SK-N-SH (cell line): ENCODE data around the gene MACROD2. TPM values are rescaled to one million over a fixed set of nuclear protein-coding genes. Genes with fewer than 3 reads are reported as not detected.

ENCODE experiments used
- CTCF ChIA-PET: fragments of 300-600, 350-600 bp; formaldehyde crosslinking; extraction: SDS; loops from one replicate; lab custom pipeline; 2021; lab: Yijun Ruan, JAX
- POLR2A ChIA-PET: fragments of 350-600 bp; sonication (Branson Sonifier 250); formaldehyde crosslinking; extraction: SDS; loops from one replicate; lab custom pipeline; 2020; ENCODE audit warnings: antibody characterized with exemption, inconsistent platforms; lab: Yijun Ruan, JAX
- DNase-seq: peaks from one replicate; pipeline ENCODE4 v3.0.0; 2012
- H2AFZ ChIP-seq: fragments of 200-600 bp; sonication (generic); 2 replicates; pipeline ENCODE4 v1.8.1; 2016; ENCODE audit warnings: antibody characterized with exemption, mild to moderate bottlenecking, low read depth
- H3F3A ChIP-seq: fragments of 200-600 bp; sonication (generic); replicated peaks from 2 replicates; pipeline ENCODE3; 2016; ENCODE audit warnings: antibody characterized with exemption, mild to moderate bottlenecking; ENCODE audit not compliant: insufficient read depth
- H3K27ac ChIP-seq, 2 experiments: fragments of 200-500 bp in 1 of 2; fragments of 200-600 bp in 1 of 2; sonication (Bioruptor generic) in 1 of 2; sonication (generic), shearing (Covaris generic) in 1 of 2; 2 replicates each; pipeline versions ENCODE4 v1.5.1 to v1.6.1; 2014 to 2016; ENCODE audit warnings: low read depth in 2 of 2, inconsistent platforms in 1 of 2, low read length in 1 of 2, mild to moderate bottlenecking in 1 of 2, mixed read lengths in 1 of 2
- H3K27me3 ChIP-seq: fragments of 200-600 bp; sonication (generic), shearing (Covaris generic); 2 replicates; pipeline ENCODE4 v1.6.1; 2016; ENCODE audit warnings: mixed run types; ENCODE audit not compliant: insufficient read depth
- H3K36me3 ChIP-seq, 2 experiments: fragments of 200-500 bp in 1 of 2; fragments of 200-600 bp in 1 of 2; sonication (Bioruptor generic) in 1 of 2; sonication (generic) in 1 of 2; replicated peaks in 1 of 2; 2 replicates each; pipeline versions ENCODE3 to v1.5.1; 2014 to 2016; ENCODE audit warnings: low read length in 1 of 2, mild to moderate bottlenecking in 1 of 2; ENCODE audit not compliant: insufficient read depth in 2 of 2, control insufficient read depth in 1 of 2
- H3K4me1 ChIP-seq, 2 experiments: fragments of 200-500 bp in 1 of 2; fragments of 200-600 bp in 1 of 2; sonication (Bioruptor generic) in 1 of 2; sonication (generic), shearing (Covaris generic) in 1 of 2; 2 replicates each; pipeline versions ENCODE4 v1.5.1 to v1.6.1; 2014 to 2016; ENCODE audit warnings: low read depth in 1 of 2, low read length in 1 of 2, mixed run types in 1 of 2; ENCODE audit not compliant: insufficient read depth in 2 of 2, control insufficient read depth in 1 of 2
- H3K4me2 ChIP-seq: fragments of 200-600 bp; sonication (generic), shearing (Covaris generic); 2 replicates; pipeline ENCODE4 v1.6.1; 2017; ENCODE audit warnings: mixed run types
- H3K4me3 ChIP-seq, 2 experiments: fragments of 200-500 bp in 1 of 2; fragments of 200-600 bp in 1 of 2; sonication (Bioruptor generic) in 1 of 2; sonication (generic), shearing (Covaris generic) in 1 of 2; 2 replicates each; pipeline versions ENCODE4 v1.5.1 to v1.8.1; 2014 to 2016; ENCODE audit warnings: low read depth in 2 of 2, inconsistent platforms in 1 of 2, low read length in 1 of 2, mild to moderate bottlenecking in 1 of 2, mixed read lengths in 1 of 2, moderate library complexity in 1 of 2
- H3K79me2 ChIP-seq: fragments of 200-600 bp; sonication (generic); 2 replicates; pipeline ENCODE4 v1.8.1; 2017; ENCODE audit warnings: mild to moderate bottlenecking; ENCODE audit not compliant: insufficient read depth
- H3K9ac ChIP-seq: fragments of 200-600 bp; sonication (generic); 2 replicates; pipeline ENCODE4 v1.6.1; 2017; ENCODE audit warnings: mixed run types
- H3K9me2 ChIP-seq: fragments of 200-600 bp; sonication (generic); 2 replicates; pipeline ENCODE4 v1.6.1; 2017; ENCODE audit warnings: mixed run types
- H3K9me3 ChIP-seq: fragments of 200-600 bp; sonication (generic); 2 replicates; pipeline ENCODE4 v1.6.1; 2017; ENCODE audit warnings: mixed run types, mild to moderate bottlenecking, moderate library complexity
- H4K20me1 ChIP-seq: fragments of 200-600 bp; sonication (generic); 2 replicates; pipeline ENCODE4 v1.6.1; 2017; ENCODE audit warnings: mild to moderate bottlenecking, mixed run types; ENCODE audit not compliant: insufficient read depth
- EP300 ChIP-seq, 2 experiments: IDR thresholded peaks; 2 replicates each; pipeline versions ENCODE4 v1.4.0 to v1.6.1; 2012; ENCODE audit warnings: borderline replicate concordance in 1 of 2, low read depth in 1 of 2, low read length in 1 of 2
- EZH2phosphoT487 ChIP-seq: fragments of 200-600 bp; sonication (generic); IDR thresholded peaks from 2 replicates; pipeline ENCODE4 v1.6.1; 2017; ENCODE audit warnings: low read depth, mixed run types, mild to moderate bottlenecking, antibody characterized with exemption, moderate library complexity, borderline replicate concordance
- FOSL2 ChIP-seq: IDR thresholded peaks from 2 replicates; pipeline ENCODE4 v1.4.0; 2012; ENCODE audit warnings: low read depth, mild to moderate bottlenecking, moderate library complexity, borderline replicate concordance
- FOXM1 ChIP-seq: IDR thresholded peaks from 2 replicates; pipeline ENCODE4 v1.4.0; 2012; ENCODE audit warnings: low read depth, mild to moderate bottlenecking
- GABPA ChIP-seq: IDR thresholded peaks from 2 replicates; pipeline ENCODE4 v1.4.0; 2012; ENCODE audit warnings: low read depth, mild to moderate bottlenecking
- GATA2 ChIP-seq: sonication (generic); formaldehyde crosslinking; IDR thresholded peaks from 2 replicates; pipeline ENCODE4 v1.5.0; 2020; ENCODE audit warnings: mild to moderate bottlenecking, missing genetic modification reagents
- IRF3 ChIP-seq: fragments of 150-350 bp; IDR thresholded peaks from 2 replicates; pipeline ENCODE4 v1.6.1; 2016; ENCODE audit warnings: mild to moderate bottlenecking, low read depth, low read length
- MAX ChIP-seq: IDR thresholded peaks from 2 replicates; pipeline ENCODE4 v1.4.0; 2012; ENCODE audit warnings: low read depth
- MEF2A ChIP-seq: IDR thresholded peaks from 2 replicates; pipeline ENCODE4 v1.4.0; 2012; ENCODE audit warnings: low read depth, borderline replicate concordance
- NRF1 ChIP-seq: IDR thresholded peaks from 2 replicates; pipeline ENCODE4 v1.6.1; 2012; ENCODE audit warnings: low read depth, mild to moderate bottlenecking, low read length
- PBX3 ChIP-seq: IDR thresholded peaks from 2 replicates; pipeline ENCODE4; 2012
- RAD21 ChIP-seq: IDR thresholded peaks from 2 replicates; pipeline ENCODE4 v1.6.1; 2012; ENCODE audit warnings: mild to moderate bottlenecking, low read length
- RCOR1 ChIP-seq: fragments of 150-350 bp; IDR thresholded peaks from 2 replicates; pipeline ENCODE4 v1.6.1; 2017; ENCODE audit warnings: antibody characterized with exemption, low read length
- RXRA ChIP-seq: IDR thresholded peaks from 2 replicates; pipeline ENCODE4 v1.4.0; 2012; ENCODE audit warnings: low read depth, mild to moderate bottlenecking, borderline replicate concordance
- SIN3A ChIP-seq: IDR thresholded peaks from 2 replicates; pipeline ENCODE4 v1.6.1; 2012; ENCODE audit warnings: low read depth, mild to moderate bottlenecking, low read length, moderate library complexity, borderline replicate concordance
- TCF12 ChIP-seq: IDR thresholded peaks from 2 replicates; pipeline ENCODE4 v1.4.0; 2012
- TEAD4 ChIP-seq: IDR thresholded peaks from 2 replicates; pipeline ENCODE4 v1.4.0; 2012; ENCODE audit warnings: mild to moderate bottlenecking, borderline replicate concordance; ENCODE audit not compliant: insufficient read depth
- YY1 ChIP-seq: IDR thresholded peaks from 2 replicates; pipeline ENCODE4 v1.4.0; 2012; ENCODE audit warnings: low read depth, mild to moderate bottlenecking
- WGBS: methylation state at CpG from one replicate; pipeline ENCODE4 v1.1.6; 2017; ENCODE audit warnings: low lambda C conversion rate; 5-methylcytosine and 5-hydroxymethylcytosine counted together
- polyA plus RNA-seq, 3 experiments: library from polyadenylated mRNA; depleted of rRNA; stranded (reverse); fragments of >200 nt; gene quantifications; 2 replicates each; pipeline ENCODE4 v1.2.3, GENCODE V29; 2012
- TF ChIP-seq, protein P1 (sequence below): IDR thresholded peaks from 2 replicates; pipeline ENCODE4 v1.4.0; 2012; ENCODE audit warnings: low read depth, borderline replicate concordance
- TF ChIP-seq, protein P2 (sequence below): fragments of 150-350 bp; IDR thresholded peaks from 2 replicates; pipeline ENCODE4 v1.6.1; 2017; ENCODE audit warnings: antibody characterized with exemption, low read length, low read depth, borderline replicate concordance
- TF ChIP-seq, protein P3 (sequence below): IDR thresholded peaks from 2 replicates; pipeline ENCODE4 v1.6.1; 2012; ENCODE audit warnings: mild to moderate bottlenecking, low read depth, low read length, moderate library complexity

The MACROD2 gene
- polyA plus RNA-seq, 1 of the 3 experiments (the other 2 are of a cell fraction): 0.33 TPM

DNA sequence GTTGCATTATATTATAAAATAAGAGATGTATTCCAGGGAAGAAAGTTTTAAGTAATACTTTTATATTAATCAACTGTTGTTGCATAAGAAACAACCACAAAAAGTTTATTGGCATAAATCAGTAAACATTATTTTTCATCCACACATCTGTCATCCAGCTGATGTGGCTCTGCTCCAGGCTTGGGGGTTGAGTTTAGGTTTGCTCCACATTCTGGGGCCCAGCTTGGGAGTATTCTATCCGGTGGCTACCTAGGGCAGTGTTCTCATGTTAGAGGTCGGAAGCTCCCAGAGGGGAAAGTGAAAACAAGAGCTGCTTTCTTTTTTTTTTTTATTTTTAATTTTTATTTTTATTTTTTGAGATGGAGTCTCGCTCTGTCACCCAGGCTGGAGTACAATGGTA is 1070.5 kb downstream of the MACROD2 start:
- no peak overlapping the region for H3K27ac ChIP-seq
- H3F3A ChIP-seq: no peaks in the 10 kb centered on the region
- H3K9me2 ChIP-seq: no peaks in the 10 kb centered on the region
- H3K9me3 ChIP-seq: no peaks in the 10 kb centered on the region
- no peak overlapping the region for H3K4me2 ChIP-seq
- no peak for DNase-seq
- H3K79me2 ChIP-seq: no peaks in the 10 kb centered on the region
- POLR2A ChIA-PET: no interaction called here
- H3K27me3 ChIP-seq: no peaks in the 10 kb centered on the region
- TF ChIP-seq RAD21: no peak
- no peak for TF ChIP-seq TCF12
- TF ChIP-seq YY1: no peak
- no peak for TF ChIP-seq MAX
- TF ChIP-seq RXRA: no peak
- no peak for TF ChIP-seq PBX3
- no peak for TF ChIP-seq IRF3
- TF ChIP-seq, protein P1, sequence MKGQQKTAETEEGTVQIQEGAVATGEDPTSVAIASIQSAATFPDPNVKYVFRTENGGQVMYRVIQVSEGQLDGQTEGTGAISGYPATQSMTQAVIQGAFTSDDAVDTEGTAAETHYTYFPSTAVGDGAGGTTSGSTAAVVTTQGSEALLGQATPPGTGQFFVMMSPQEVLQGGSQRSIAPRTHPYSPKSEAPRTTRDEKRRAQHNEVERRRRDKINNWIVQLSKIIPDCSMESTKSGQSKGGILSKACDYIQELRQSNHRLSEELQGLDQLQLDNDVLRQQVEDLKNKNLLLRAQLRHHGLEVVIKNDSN: no peak
- no peak for TF ChIP-seq EZH2phosphoT487
- TF ChIP-seq FOXM1: no peak
- TF ChIP-seq NRF1: no peak
- no peak overlapping the region for H3K4me3 ChIP-seq
- no peaks in the 10 kb centered on the region for H3K36me3 ChIP-seq
- H3K4me1 ChIP-seq: no peaks in the 10 kb centered on the region; a peak in 1 of 4 replicates
- H4K20me1 ChIP-seq: no peaks in the 10 kb centered on the region
- CTCF ChIA-PET: interaction anchor here (1.0 kb wide), 1 partner anchor 14 kb away, joined by 5 read pairs; no protein-coding TSS in a partner anchor
- no peak overlapping the region for H3K9ac ChIP-seq
- no peak overlapping the region for H2AFZ ChIP-seq
- 94% methylated on average over 3 of the region's 3 CpGs for WGBS

DNA sequence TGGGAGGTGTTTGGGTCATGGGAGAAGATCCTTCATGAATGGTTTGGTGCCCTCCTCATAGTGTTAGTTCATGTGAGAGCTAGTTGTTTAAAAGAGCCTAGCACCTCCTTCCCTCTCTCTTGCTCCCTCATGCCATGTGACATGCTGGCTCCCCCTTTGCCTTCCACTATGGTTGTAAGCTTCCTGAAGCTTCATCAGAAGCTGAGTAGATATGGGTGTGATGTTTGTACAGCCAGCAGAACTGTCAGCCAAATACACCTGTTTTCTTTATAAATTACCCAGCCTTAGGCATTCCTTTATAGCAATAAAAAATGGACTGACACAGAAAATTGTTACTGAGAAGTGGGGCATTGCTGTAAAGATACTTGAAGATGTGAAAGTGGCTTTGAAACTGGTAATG is 1073.2 kb downstream of the MACROD2 start:
- ChIA-PET CTCF (no interaction called here), POLR2A (no interaction called here)

More for the DNA sequence above, 1073.2 kb downstream of the MACROD2 start:
- Histone ChIP-seq H3K79me2 (no peaks in the 10 kb centered on the region), H3K27ac (no peak overlapping the region), H3K9me3 (no peaks in the 10 kb centered on the region), H3K4me2 (no peak overlapping the region), H3K36me3 (no peaks in the 10 kb centered on the region), H3K4me1 (no peaks in the 10 kb centered on the region), H3F3A (no peaks in the 10 kb centered on the region), H4K20me1 (no peaks in the 10 kb centered on the region), H3K9me2 (no peaks in the 10 kb centered on the region), H2AFZ (no peak overlapping the region), H3K9ac (no peak overlapping the region), H3K27me3 (no peaks in the 10 kb centered on the region), H3K4me3 (no peak overlapping the region)
- DNase-seq: no peak
- no peak for TF ChIP-seq TEAD4
- TF ChIP-seq, protein P2, sequence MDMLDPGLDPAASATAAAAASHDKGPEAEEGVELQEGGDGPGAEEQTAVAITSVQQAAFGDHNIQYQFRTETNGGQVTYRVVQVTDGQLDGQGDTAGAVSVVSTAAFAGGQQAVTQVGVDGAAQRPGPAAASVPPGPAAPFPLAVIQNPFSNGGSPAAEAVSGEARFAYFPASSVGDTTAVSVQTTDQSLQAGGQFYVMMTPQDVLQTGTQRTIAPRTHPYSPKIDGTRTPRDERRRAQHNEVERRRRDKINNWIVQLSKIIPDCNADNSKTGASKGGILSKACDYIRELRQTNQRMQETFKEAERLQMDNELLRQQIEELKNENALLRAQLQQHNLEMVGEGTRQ: no peak
- TF ChIP-seq TCF12: no peak
- TF ChIP-seq GABPA: no peak
- TF ChIP-seq FOXM1: no peak
- TF ChIP-seq EZH2phosphoT487: no peak
- no peak for TF ChIP-seq EP300 (IDR thresholded peaks at IDR 0.05; ENCODE audit: borderline replicate concordance in 1 of 2, low read depth in 1 of 2, low read length in 1 of 2)
- no peak for TF ChIP-seq SIN3A
- no peak for TF ChIP-seq GATA2
- TF ChIP-seq FOSL2: no peak
- TF ChIP-seq MEF2A: no peak
- TF ChIP-seq, protein P3, sequence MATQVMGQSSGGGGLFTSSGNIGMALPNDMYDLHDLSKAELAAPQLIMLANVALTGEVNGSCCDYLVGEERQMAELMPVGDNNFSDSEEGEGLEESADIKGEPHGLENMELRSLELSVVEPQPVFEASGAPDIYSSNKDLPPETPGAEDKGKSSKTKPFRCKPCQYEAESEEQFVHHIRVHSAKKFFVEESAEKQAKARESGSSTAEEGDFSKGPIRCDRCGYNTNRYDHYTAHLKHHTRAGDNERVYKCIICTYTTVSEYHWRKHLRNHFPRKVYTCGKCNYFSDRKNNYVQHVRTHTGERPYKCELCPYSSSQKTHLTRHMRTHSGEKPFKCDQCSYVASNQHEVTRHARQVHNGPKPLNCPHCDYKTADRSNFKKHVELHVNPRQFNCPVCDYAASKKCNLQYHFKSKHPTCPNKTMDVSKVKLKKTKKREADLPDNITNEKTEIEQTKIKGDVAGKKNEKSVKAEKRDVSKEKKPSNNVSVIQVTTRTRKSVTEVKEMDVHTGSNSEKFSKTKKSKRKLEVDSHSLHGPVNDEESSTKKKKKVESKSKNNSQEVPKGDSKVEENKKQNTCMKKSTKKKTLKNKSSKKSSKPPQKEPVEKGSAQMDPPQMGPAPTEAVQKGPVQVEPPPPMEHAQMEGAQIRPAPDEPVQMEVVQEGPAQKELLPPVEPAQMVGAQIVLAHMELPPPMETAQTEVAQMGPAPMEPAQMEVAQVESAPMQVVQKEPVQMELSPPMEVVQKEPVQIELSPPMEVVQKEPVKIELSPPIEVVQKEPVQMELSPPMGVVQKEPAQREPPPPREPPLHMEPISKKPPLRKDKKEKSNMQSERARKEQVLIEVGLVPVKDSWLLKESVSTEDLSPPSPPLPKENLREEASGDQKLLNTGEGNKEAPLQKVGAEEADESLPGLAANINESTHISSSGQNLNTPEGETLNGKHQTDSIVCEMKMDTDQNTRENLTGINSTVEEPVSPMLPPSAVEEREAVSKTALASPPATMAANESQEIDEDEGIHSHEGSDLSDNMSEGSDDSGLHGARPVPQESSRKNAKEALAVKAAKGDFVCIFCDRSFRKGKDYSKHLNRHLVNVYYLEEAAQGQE: no peak
- no peak for TF ChIP-seq RCOR1
- TF ChIP-seq RAD21: no peak
